HG02642 (cell line): Measurements from ENCODE around the gene DNAJC27.

Source experiments
- ATAC-seq: cut with Tn5 transposase; IDR thresholded peaks from one replicate; pipeline ENCODE4 v1.9.1; 2021; ENCODE audit warnings: mild to moderate bottlenecking; ENCODE audit not compliant: unreplicated experiment, poor library complexity

Gene DNAJC27

GRCh38 chr2:24926602-24927252 lies 45.0 kb downstream of the DNAJC27 start:
- no peak for ATAC-seq

DNA sequence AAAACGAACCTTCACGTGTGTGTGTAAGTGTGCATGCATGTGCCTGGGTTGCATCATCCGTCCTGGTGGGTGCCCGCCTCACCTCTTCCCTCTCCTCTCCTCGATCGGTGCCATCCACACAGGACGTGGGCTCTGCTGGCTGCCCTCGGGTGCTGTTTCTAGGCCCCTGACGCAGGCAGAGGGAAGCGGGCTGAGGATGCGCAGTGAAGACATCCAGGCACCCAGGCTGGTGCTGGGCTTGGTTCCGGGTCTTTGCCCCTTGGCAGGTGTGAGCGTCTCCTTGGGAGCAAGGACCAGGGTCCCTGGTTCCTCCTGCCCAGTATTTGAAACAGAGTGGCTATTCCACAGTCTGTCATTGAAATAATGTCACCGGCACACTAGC lies 45.5 kb downstream of the DNAJC27 start:
- ATAC-seq = no peak

DNA sequence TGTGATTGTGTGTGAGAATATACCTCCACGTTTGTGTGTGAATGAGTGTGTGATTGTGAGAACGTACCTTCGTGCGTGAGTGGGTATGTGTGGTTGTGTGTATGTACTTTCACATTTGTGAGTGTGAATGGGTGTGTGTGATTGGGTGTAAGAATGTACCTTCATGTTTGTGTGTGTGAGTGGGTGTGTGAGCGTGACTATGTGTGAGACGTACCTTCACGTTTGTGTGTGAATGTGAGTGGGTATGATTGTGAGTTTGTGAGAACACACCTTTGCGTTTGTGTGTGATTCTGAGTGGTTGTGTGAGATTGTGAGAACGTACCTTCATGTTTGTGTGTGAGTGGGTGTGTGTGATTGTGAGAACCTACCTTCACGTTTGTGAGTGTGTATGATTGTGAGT lies 45.9 kb downstream of the DNAJC27 start:
- no peak for ATAC-seq

DNA sequence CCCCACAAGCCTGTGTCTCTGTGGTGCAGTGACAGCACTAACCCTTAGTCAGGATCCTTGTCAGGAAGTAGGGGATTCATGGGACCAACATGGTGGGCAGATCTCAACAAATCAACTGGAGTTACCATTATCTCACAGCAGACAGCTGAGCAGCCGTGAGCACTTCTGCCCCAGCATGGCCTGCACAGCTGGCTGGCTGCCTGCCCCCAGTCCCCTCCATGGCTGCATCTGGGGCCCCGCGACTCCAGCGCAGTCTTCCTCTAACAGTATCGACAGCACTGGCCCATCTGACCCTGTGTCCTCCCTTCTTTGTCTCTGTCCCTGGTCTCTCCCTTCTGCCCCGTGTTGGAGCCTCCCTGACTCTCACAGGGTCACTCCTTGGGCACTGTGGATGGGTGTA lies 47.0 kb downstream of the DNAJC27 start:
- no peak for ATAC-seq

GRCh38 chr2:24924266-24924665 lies 47.5 kb downstream of the DNAJC27 start:
- no peak for ATAC-seq

DNA sequence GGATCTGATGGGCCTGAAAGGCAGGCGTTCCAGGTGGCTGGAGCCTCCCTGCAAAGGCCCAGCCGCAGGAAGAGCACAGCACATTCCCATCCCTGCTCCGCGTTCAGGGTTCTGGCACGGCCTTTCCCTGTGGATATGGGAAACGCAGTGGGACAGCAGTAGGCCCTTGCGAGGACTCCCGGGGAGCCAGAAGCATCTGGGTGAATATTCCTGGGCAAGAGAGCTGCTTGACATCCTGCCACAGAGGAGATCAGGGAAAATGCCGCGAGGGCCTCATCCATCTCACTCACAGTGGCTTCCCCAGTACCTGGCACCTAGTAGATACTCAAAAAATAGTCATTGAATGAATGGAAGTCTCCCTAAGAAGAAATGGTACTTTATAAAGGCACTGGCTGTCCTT lies 48.6 kb downstream of the DNAJC27 start:
- ATAC-seq = no peak

- no peak for ATAC-seq
Measured at GRCh38 chr2:24922556-24922955, 49.2 kb downstream of the DNAJC27 start.

DNA sequence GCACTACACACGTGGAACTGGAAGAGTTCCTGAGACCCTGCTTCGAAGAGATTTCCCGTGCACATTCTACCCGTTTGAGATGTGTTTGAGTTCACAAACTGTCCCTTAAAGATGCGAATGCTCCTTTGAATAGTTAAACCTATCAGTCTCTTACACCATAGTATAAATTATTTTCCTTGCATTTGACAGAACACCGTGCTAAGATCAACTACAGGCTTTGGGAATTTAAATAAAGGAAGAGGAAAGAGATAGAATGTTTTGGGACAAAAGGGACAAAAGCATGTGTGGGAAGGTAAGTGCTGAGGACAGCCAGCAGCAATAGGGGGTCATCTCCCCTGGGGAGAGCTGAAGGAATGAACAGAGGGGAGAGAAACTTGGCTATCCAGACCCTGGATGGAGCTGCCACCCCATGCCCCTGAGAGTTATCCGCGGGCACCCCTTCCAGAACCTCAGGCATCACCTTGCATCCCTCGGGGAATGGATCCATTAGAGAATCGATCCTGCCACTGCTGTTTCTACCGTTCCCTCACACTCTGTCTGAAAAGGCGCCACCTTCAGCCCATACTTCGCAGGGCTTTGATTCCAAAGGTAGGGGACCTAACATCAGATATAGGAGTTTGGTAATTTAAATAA lies 50.8 kb downstream of the DNAJC27 start:
- no peak for ATAC-seq

- ATAC-seq = peak; percentile 54
Measured at GRCh38 chr2:24920098-24920808, 51.5 kb downstream of the DNAJC27 start, which contains the start of gene ADCY3. Gene ADCY3 (minus strand): TSS chr2:24920237. CDS start chr2:24918987, 1,250 bp downstream.

DNA sequence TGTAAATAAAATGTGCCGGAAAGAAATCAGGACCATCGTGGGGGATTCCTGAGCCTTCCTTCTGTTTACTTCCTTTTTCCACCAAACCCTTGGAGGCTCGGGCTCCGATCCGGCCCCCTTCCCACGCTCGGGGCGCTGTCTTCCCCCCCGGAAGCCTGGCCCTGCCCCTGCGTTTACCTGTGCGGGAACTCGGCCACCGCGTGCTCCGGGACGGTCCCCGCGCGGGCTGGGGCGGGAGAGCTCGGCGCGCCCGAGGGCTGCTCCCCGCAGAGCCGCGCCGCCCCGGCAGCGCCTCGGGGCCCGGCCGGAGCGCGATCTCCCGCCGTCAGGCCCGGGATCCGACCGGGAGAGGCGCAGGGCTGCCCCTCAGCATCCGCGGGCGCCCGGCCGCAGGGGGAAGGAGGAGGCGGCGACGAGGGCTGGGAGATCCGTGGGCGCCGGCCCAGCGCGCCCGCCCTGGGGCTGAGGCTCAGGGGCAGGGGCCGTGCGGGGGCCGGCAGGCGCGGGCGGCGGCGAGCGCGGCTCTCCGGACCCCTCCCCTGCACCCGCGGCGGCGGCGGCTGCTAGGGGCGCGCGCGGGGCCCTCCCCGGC lies 52.2 kb downstream of the DNAJC27 start:
- peak; percentile 23 for ATAC-seq

GRCh38 chr2:24919037-24919505 lies 52.7 kb downstream of the DNAJC27 start:
- no peak for ATAC-seq

DNA sequence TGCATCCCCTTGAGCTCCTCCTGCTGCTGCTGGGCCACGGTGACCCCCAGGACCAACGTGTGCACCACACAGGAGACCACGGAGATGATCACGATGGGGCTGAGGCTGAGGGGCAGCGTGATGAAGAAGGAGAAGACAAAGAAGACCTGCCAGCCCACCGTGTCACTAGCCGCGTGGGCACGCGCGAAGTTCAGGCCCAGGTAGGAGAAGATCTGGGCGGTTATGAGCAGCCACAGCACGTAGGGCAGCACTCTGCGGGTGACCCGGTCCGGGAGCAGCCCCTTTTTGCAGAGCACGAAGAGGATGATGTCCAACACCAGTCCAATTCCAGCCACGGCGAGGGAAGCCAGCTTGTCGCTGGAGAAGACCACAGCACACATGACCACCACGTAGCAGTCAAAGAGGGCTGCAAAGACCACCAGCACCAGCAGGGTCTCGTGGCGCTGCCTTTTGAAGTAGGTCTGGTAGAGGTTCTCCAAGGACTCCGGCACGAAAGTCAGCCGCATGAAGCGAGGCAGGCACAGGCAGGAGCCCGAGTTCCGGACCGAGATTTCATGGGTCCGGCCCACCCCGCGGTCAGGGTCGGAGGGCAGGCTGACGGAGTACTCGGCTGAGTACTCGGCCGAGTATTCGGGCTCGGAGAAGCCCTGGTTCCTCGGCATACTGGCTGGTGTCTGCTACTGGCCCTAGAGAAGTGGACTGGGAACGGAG lies 53.3 kb downstream of the DNAJC27 start:
- no peak for ATAC-seq

GRCh38 chr2:24917731-24918325 lies 53.9 kb downstream of the DNAJC27 start:
- ATAC-seq = no peak

- ATAC-seq = peak; percentile 26
Measured at GRCh38 chr2:24917086-24917485, 54.7 kb downstream of the DNAJC27 start.

DNA sequence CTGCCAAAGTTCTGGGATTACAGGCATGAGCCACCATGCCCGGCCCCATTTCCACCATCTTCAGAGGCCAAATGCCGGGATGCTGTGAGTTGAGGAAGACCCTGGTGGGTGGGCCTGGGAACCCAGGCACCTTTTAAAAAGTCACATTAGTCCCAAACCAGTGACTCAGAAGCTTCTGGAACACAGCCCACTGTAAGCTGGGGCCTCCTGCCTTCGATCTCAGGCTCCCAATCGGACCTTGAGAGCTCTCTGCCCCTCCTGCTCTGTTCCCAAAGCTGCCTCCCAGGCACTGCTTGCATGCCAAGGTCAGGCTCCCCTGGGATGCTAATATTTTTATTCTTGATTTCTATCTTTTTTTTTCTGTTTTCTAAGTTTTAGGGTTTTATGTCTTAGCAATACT lies 56.0 kb downstream of the DNAJC27 start:
- no peak for ATAC-seq

GRCh38 chr2:24915175-24915574 lies 56.6 kb downstream of the DNAJC27 start:
- ATAC-seq = no peak

GRCh38 chr2:24914713-24915112 lies 57.0 kb downstream of the DNAJC27 start:
- ATAC-seq = no peak

- ATAC-seq = no peak
Measured at GRCh38 chr2:24913911-24914310, 57.8 kb downstream of the DNAJC27 start.

- no peak for ATAC-seq
Measured at GRCh38 chr2:24912986-24913385, 58.8 kb downstream of the DNAJC27 start.

GRCh38 chr2:24912523-24912922 lies 59.2 kb downstream of the DNAJC27 start:
- ATAC-seq = no peak
